GM12891 (cell line): ENCODE data around the gene NCKAP5.

ENCODE experiments used
- PAX5 ChIP-seq: IDR thresholded peaks from 2 replicates; pipeline ENCODE4 v1.6.1; 2011; ENCODE audit warnings: low read length, moderate library complexity, mild to moderate bottlenecking; ENCODE audit not compliant: insufficient read depth, severe bottlenecking
- POLR2A ChIP-seq: IDR thresholded peaks from 2 replicates; pipeline ENCODE4 v1.6.1; 2011; ENCODE audit warnings: low read depth, low read length, control low read depth
- POLR2AphosphoS5 ChIP-seq: IDR thresholded peaks from 2 replicates; pipeline ENCODE4 v1.6.1; 2011; ENCODE audit warnings: low read depth, low read length, control low read depth
- POU2F2 ChIP-seq: IDR thresholded peaks from 2 replicates; pipeline ENCODE4 v1.6.1; 2011; ENCODE audit warnings: low read depth, mild to moderate bottlenecking, control low read depth, low read length, moderate library complexity
- SPI1 ChIP-seq: IDR thresholded peaks from 2 replicates; pipeline ENCODE4 v1.6.1; 2011; ENCODE audit warnings: low read depth, low read length, control low read depth
- TAF1 ChIP-seq: IDR thresholded peaks from 2 replicates; pipeline ENCODE4 v1.6.1; 2011; ENCODE audit warnings: low read depth, low read length, control low read depth

DNA sequence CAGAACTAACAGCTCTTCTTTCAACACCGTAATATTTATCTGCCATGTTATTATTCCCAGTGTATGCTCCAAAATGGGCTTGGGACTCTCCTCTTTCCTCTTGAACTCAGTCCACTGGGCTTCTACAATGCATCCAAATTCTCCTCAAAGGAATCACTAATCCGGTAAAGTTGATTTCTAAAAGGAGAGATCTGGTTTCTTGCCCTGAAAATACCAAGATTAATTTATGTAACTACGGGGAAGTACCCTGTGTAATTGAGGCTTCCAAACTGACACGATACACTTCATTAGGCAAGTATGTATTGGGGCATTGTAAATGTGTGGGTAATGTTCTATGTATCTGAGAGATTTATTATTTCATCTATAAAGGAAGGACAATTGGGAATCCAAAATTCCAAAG is 5.7 kb downstream of the NCKAP5 start:
- no peak for TF ChIP-seq POLR2A
- TF ChIP-seq POLR2AphosphoS5 = no peak
- TF ChIP-seq SPI1 = no peak
- no peak for TF ChIP-seq TAF1
- TF ChIP-seq PAX5 = no peak
- TF ChIP-seq POU2F2 = no peak
